Body of pancreas (tissue), 4 donors: ENCODE results near the gene VTN.

ENCODE experiments used
- CTCF ChIP-seq, 7 experiments: fragments of 450-650 bp in 4 of 7; fragments of 200-600 bp in 3 of 7; sonication (generic) in 3 of 7; IDR thresholded peaks; one replicate each; pipeline ENCODE4 v1.5.1; 2016 to 2019; ENCODE audit warnings: antibody characterized with exemption in 7 of 7
- POLR2A ChIP-seq, 3 donors: fragments of 450-650 bp; IDR thresholded peaks; one replicate each; pipeline ENCODE4 v1.6.1; 2016; ENCODE audit warnings: antibody characterized with exemption in 3 of 3, mild to moderate bottlenecking in 2 of 3

DNA sequence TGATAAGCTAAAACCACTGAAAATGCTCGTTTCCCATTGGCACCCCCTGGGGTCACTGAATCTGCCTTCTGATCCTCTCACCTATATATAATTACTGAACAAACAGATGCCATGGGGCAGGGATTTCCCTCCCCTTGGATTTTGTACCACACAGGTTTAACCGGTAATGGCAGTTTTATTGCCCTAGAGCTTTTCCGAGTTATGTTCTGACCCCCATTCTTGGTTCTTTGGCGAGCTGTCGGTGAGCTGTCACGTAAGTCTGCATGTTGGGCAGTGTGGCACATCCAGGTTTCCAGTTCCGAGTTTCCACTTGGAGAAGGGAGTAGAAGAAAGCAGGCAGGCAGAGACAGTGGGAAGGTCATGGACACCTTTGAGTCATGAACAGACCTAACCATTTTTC, 44.0 kb downstream of the VTN start:
- TF ChIP-seq POLR2A (IDR thresholded peaks at IDR 0.05) (no peak), CTCF (IDR thresholded peaks at IDR 0.05) (no peak)
